Lower lobe of right lung (tissue), 2 donors: Measurements from ENCODE around the gene UBE2E3. TPM values are rescaled to one million over a fixed set of nuclear protein-coding genes. Genes with fewer than 3 reads are reported as not detected.
"Not testable (repeated sequence)": the region's sequence is repeated elsewhere in the genome, so short reads cannot be mapped to it uniquely, and the experiment has no call there.

Experiments
- ATAC-seq, 2 donors: fragments of 200-7000 bp; cut with Tn5 transposase; one replicate each; pipeline ENCODE4 v1.9.1; 2020 to 2022; ENCODE audit warnings: mild to moderate bottlenecking in 2 of 2, moderate library complexity in 2 of 2
- DNase-seq: peaks from one replicate; pipeline ENCODE4 v3.0.0-alpha.2; 2020
- H3K27ac ChIP-seq: fragments of 200-600 bp; one replicate; pipeline ENCODE4 v1.8.0; 2022
- H3K27me3 ChIP-seq: fragments of 200-600 bp; one replicate; pipeline ENCODE4 v1.8.0; 2022; ENCODE audit warnings: low read depth
- H3K36me3 ChIP-seq: fragments of 200-600 bp; one replicate; pipeline ENCODE4 v1.8.0; 2022; ENCODE audit warnings: mild to moderate bottlenecking
- H3K4me1 ChIP-seq: fragments of 200-600 bp; one replicate; pipeline ENCODE4 v1.8.0; 2022
- H3K4me3 ChIP-seq: fragments of 200-600 bp; one replicate; pipeline ENCODE4 v1.8.0; 2022; ENCODE audit warnings: mild to moderate bottlenecking
- H3K9me3 ChIP-seq: fragments of 200-600 bp; one replicate; pipeline ENCODE4 v1.8.0; 2022
- CTCF ChIP-seq: fragments of 200-600 bp; IDR thresholded peaks from one replicate; pipeline ENCODE4 v1.8.0; 2022; ENCODE audit warnings: antibody characterized with exemption, mild to moderate bottlenecking
- intact Hi-C: fragments of 100-400 bp; cut with DNase I; formaldehyde crosslinking; loops from one replicate; pipeline ENCODE4 v1.11.0; 2022
- total RNA-seq: library from RNA; stranded (reverse); fragmentation: NEBNext Ultra II Directional; extraction: Animal tissue kit (Norgen Biotek cat#: 25700); gene quantifications from one replicate; pipeline ENCODE4 v1.2.1, GENCODE V29; 2021
- donor health status: DM: no; HTN: yes; CAD: no; lungs with severe emphysema.

The UBE2E3 gene
- total RNA-seq, 1 donor from 2014 or later, result 39.7 TPM

- TF ChIP-seq CTCF, result no peak
- Histone ChIP-seq H3K4me3 (no peak overlapping the region), H3K36me3 (no peaks in the 10 kb centered on the region), H3K4me1 (no peaks in the 10 kb centered on the region), H3K27me3 (no peaks in the 10 kb centered on the region), H3K27ac (no peak overlapping the region), H3K9me3 (no peaks in the 10 kb centered on the region)
- intact Hi-C loops, result no loop called here
- DNase-seq, result no peak
- ATAC-seq, result no peak
Measured at GRCh38 chr2:181036848-181037603, 56.6 kb downstream of the UBE2E3 start.

GRCh38 chr2:181037922-181038321 is 57.5 kb downstream of the UBE2E3 start:
- no peak for TF ChIP-seq CTCF
- Histone ChIP-seq H3K9me3 (no peaks in the 10 kb centered on the region), H3K4me3 (no peak overlapping the region), H3K27me3 (no peaks in the 10 kb centered on the region), H3K27ac (no peak overlapping the region), H3K4me1 (no peaks in the 10 kb centered on the region), H3K36me3 (no peaks in the 10 kb centered on the region)
- DNase-seq, result no peak
- ATAC-seq, result no peak
- intact Hi-C loops, result no loop called here

- Histone ChIP-seq H3K9me3 (no peaks in the 10 kb centered on the region), H3K36me3 (no peaks in the 10 kb centered on the region), H3K27me3 (no peaks in the 10 kb centered on the region), H3K4me1 (no peaks in the 10 kb centered on the region), H3K4me3 (no peak overlapping the region), H3K27ac (no peak overlapping the region)
- ATAC-seq (no peak), DNase-seq (no peak)
- intact Hi-C loops, result no loop called here
- no peak for TF ChIP-seq CTCF
Measured at GRCh38 chr2:181038796-181039195, 58.4 kb downstream of the UBE2E3 start.

GRCh38 chr2:181040839-181041238 is 60.4 kb downstream of the UBE2E3 start:
- H3K27ac ChIP-seq, DNase-seq, H3K4me1 ChIP-seq, H3K36me3 ChIP-seq, ATAC-seq, H3K9me3 ChIP-seq, H3K4me3 ChIP-seq, H3K27me3 ChIP-seq, intact Hi-C loops: not testable (repeated sequence)

- Histone ChIP-seq H3K27me3 (no peaks in the 10 kb centered on the region), H3K9me3 (no peaks in the 10 kb centered on the region), H3K4me3 (no peak overlapping the region), H3K27ac (no peak overlapping the region), H3K36me3 (no peaks in the 10 kb centered on the region), H3K4me1 (no peaks in the 10 kb centered on the region)
- intact Hi-C loops, result no loop called here
- DNase-seq (no peak), ATAC-seq (no peak)
- no peak for TF ChIP-seq CTCF
Measured at GRCh38 chr2:181041661-181042060, 61.3 kb downstream of the UBE2E3 start.

- ATAC-seq (no peak), DNase-seq (no peak)
- Histone ChIP-seq H3K9me3 (no peaks in the 10 kb centered on the region), H3K27me3 (no peaks in the 10 kb centered on the region), H3K4me3 (no peak overlapping the region), H3K36me3 (no peaks in the 10 kb centered on the region), H3K4me1 (no peaks in the 10 kb centered on the region), H3K27ac (no peak overlapping the region)
- intact Hi-C loops, result no loop called here
- no peak for TF ChIP-seq CTCF
Measured at GRCh38 chr2:181042706-181043105, 62.3 kb downstream of the UBE2E3 start.
